ENCODE measurements around the gene TBX6.

Gene TBX6

GRCh38 chr16:30096105-30096861, 4.6 kb upstream of the TBX6 start, which contains the start of gene YPEL3:
TSS of gene YPEL3 (minus strand) at chr16:30096213. CDS start at chr16:30095482, 731 bp downstream.
- Histone ChIP-seq H3K36me3 (ENCODE audit: insufficient read depth, insufficient read length, low read length) (peaks cover 3% of the 10 kb centered on the region), H3K4me3 (ENCODE audit: insufficient read length, low read depth) (peak within 1 kb of the TSS; percentile 31), H3K9ac (ENCODE audit: insufficient read length, low read depth) (peak within 1 kb of the TSS; percentile 81), H3K27me3 (ENCODE audit: insufficient read depth, insufficient read length) (no peaks in the 10 kb centered on the region), H3K4me1 (ENCODE audit: insufficient read depth, insufficient read length) (peaks cover 17% of the 10 kb centered on the region), H3K9me3 (ENCODE audit: insufficient read depth, low read length) (peaks cover 35% of the 10 kb centered on the region)
- DNase-seq (ENCODE audit: low read depth, low spot score) = peak; percentile 83
- TF ChIP-seq SUZ12 (IDR thresholded peaks at IDR 0.05; ENCODE audit: extremely low read depth, insufficient read depth, insufficient read length) = no peak

- no peak for TF ChIP-seq YY1 (IDR thresholded peaks at IDR 0.05; ENCODE audit: insufficient read depth, insufficient read length)
- no peak for TF ChIP-seq ZNF274 (IDR thresholded peaks at IDR 0.05; ENCODE audit: low read depth, low read length)
- TF ChIP-seq SUZ12 (IDR thresholded peaks at IDR 0.05; ENCODE audit: extremely low read depth, insufficient read depth, insufficient read length) = no peak
- Histone ChIP-seq H3K27me3 (ENCODE audit: insufficient read depth, insufficient read length) (no peaks in the 10 kb centered on the region), H3K4me1 (ENCODE audit: insufficient read depth, insufficient read length) (peaks cover 23% of the 10 kb centered on the region), H3K9ac (ENCODE audit: insufficient read length, low read depth) (peak overlapping the region; percentile 78), H3K36me3 (ENCODE audit: insufficient read depth, insufficient read length, low read length) (peaks cover 3% of the 10 kb centered on the region), H3K9me3 (ENCODE audit: insufficient read depth, low read length) (peaks cover 32% of the 10 kb centered on the region), H3K4me3 (ENCODE audit: insufficient read length, low read depth) (peak overlapping the region; percentile 31)
- no peak for DNase-seq (ENCODE audit: low read depth, low spot score)
These were observed 3.7 kb upstream of the TBX6 start for GRCh38 chr16:30095166-30096078.

GRCh38 chr16:30094541-30095165, 2.9 kb upstream of the TBX6 start:
- H3K9me3 ChIP-seq (ENCODE audit: insufficient read depth, low read length) = peaks cover 30% of the 10 kb centered on the region
- no peak overlapping the region for H3K9ac ChIP-seq (ENCODE audit: insufficient read length, low read depth)
- TF ChIP-seq SUZ12 (IDR thresholded peaks at IDR 0.05; ENCODE audit: extremely low read depth, insufficient read depth, insufficient read length) (no peak), ZNF274 (IDR thresholded peaks at IDR 0.05; ENCODE audit: low read depth, low read length) (no peak), YY1 (IDR thresholded peaks at IDR 0.05; ENCODE audit: insufficient read depth, insufficient read length) (no peak)
- H3K36me3 ChIP-seq (ENCODE audit: insufficient read depth, insufficient read length, low read length) = peaks cover 3% of the 10 kb centered on the region
- H3K4me1 ChIP-seq (ENCODE audit: insufficient read depth, insufficient read length) = peaks cover 26% of the 10 kb centered on the region
- no peaks in the 10 kb centered on the region for H3K27me3 ChIP-seq (ENCODE audit: insufficient read depth, insufficient read length)
- H3K4me3 ChIP-seq (ENCODE audit: insufficient read length, low read depth) = no peak overlapping the region
- no peak for DNase-seq (ENCODE audit: low read depth, low spot score)

- Histone ChIP-seq H3K4me3 (ENCODE audit: insufficient read length, low read depth) (peak overlapping the region; percentile 82), H3K27me3 (ENCODE audit: insufficient read depth, insufficient read length) (no peaks in the 10 kb centered on the region), H3K9ac (ENCODE audit: insufficient read length, low read depth) (peak overlapping the region; percentile 96), H3K36me3 (ENCODE audit: insufficient read depth, insufficient read length, low read length) (peaks cover 4% of the 10 kb centered on the region), H3K9me3 (ENCODE audit: insufficient read depth, low read length) (peaks cover 11% of the 10 kb centered on the region), H3K4me1 (ENCODE audit: insufficient read depth, insufficient read length) (peaks cover 32% of the 10 kb centered on the region)
- peak; percentile 77 for DNase-seq (ENCODE audit: low read depth, low spot score)
- no peak for TF ChIP-seq SUZ12 (IDR thresholded peaks at IDR 0.05; ENCODE audit: extremely low read depth, insufficient read depth, insufficient read length)
- TF ChIP-seq YY1 (IDR thresholded peaks at IDR 0.05; ENCODE audit: insufficient read depth, insufficient read length) = no peak
- no peak for TF ChIP-seq ZNF274 (IDR thresholded peaks at IDR 0.05; ENCODE audit: low read depth, low read length)
These were observed 768 bp upstream of the TBX6 start for GRCh38 chr16:30092373-30093010.

GRCh38 chr16:30090610-30091331, 953 bp downstream of the TBX6 start:
- Histone ChIP-seq H3K4me1 (ENCODE audit: insufficient read depth, insufficient read length) (peaks cover 32% of the 10 kb centered on the region), H3K9me3 (ENCODE audit: insufficient read depth, low read length) (no peaks in the 10 kb centered on the region), H3K9ac (ENCODE audit: insufficient read length, low read depth) (peak overlapping the region; percentile 51), H3K36me3 (ENCODE audit: insufficient read depth, insufficient read length, low read length) (peaks cover 20% of the 10 kb centered on the region), H3K4me3 (ENCODE audit: insufficient read length, low read depth) (peak overlapping the region; percentile 82), H3K27me3 (ENCODE audit: insufficient read depth, insufficient read length) (no peaks in the 10 kb centered on the region)
- no peak for DNase-seq (ENCODE audit: low read depth, low spot score)
- TF ChIP-seq SUZ12 (IDR thresholded peaks at IDR 0.05; ENCODE audit: extremely low read depth, insufficient read depth, insufficient read length) (no peak), ZNF274 (IDR thresholded peaks at IDR 0.05; ENCODE audit: low read depth, low read length) (no peak), YY1 (IDR thresholded peaks at IDR 0.05; ENCODE audit: insufficient read depth, insufficient read length) (no peak)

- no peaks in the 10 kb centered on the region for H3K27me3 ChIP-seq (ENCODE audit: insufficient read depth, insufficient read length)
- H3K4me3 ChIP-seq (ENCODE audit: insufficient read length, low read depth) = no peak overlapping the region
- DNase-seq (ENCODE audit: low read depth, low spot score) = no peak
- H3K36me3 ChIP-seq (ENCODE audit: insufficient read depth, insufficient read length, low read length) = peaks cover 34% of the 10 kb centered on the region
- TF ChIP-seq YY1 (IDR thresholded peaks at IDR 0.05; ENCODE audit: insufficient read depth, insufficient read length) (no peak), SUZ12 (IDR thresholded peaks at IDR 0.05; ENCODE audit: extremely low read depth, insufficient read depth, insufficient read length) (no peak), ZNF274 (IDR thresholded peaks at IDR 0.05; ENCODE audit: low read depth, low read length) (no peak)
- H3K4me1 ChIP-seq (ENCODE audit: insufficient read depth, insufficient read length) = peaks cover 19% of the 10 kb centered on the region
- peak overlapping the region; percentile 13 for H3K9ac ChIP-seq (ENCODE audit: insufficient read length, low read depth)
- no peaks in the 10 kb centered on the region for H3K9me3 ChIP-seq (ENCODE audit: insufficient read depth, low read length)
These were observed 2.7 kb downstream of the TBX6 start for GRCh38 chr16:30088832-30089624.
